ENCODE data around the gene PCNX1.

GRCh38 chr14:70988452-70988851 is 81.2 kb downstream of the PCNX1 start:
- TF ChIP-seq CTCF (IDR thresholded peaks at IDR 0.05; ENCODE audit: insufficient read depth, low read length, poor library complexity, severe bottlenecking), result no peak
- TF ChIP-seq EZH2phosphoT487 (conservative IDR thresholded peaks at IDR 0.05; ENCODE audit: low read length), result no peak

Measured in SU-DHL-6 (cell line).